Activated B cell treated with CpG ODN at 0.5 μM for 24 hours (primary cell): Measurements from ENCODE around the gene PARD6A. TPM values are rescaled to one million over a fixed set of nuclear protein-coding genes. Genes with fewer than 3 reads are reported as not detected.

Source experiments
- ATAC-seq: fragments of 200-7000 bp; cut with Tn5 transposase; one replicate; pipeline ENCODE4 v1.10.0; 2021; ENCODE audit warnings: low read depth, mild to moderate bottlenecking, moderate library complexity
- CTCF ChIA-PET: fragments of 350-600 bp; sonication (Branson Sonifier 250); formaldehyde crosslinking; loops from one replicate; lab custom pipeline; 2021; ENCODE audit warnings: antibody characterized with exemption; lab: Charles Lee
- POLR2A ChIA-PET: fragments of 350-600 bp; sonication (Branson Sonifier 250); formaldehyde crosslinking; loops from one replicate; lab custom pipeline; 2021; ENCODE audit warnings: antibody characterized with exemption; lab: Charles Lee
- DNase-seq: peaks from one replicate; pipeline ENCODE4 v3.0.0; 2022
- H3K27ac Mint-ChIP-seq: one replicate; pipeline ENCODE4 v1.8.0; 2020; ENCODE audit warnings: mixed read lengths
- H3K27me3 Mint-ChIP-seq: one replicate; pipeline ENCODE4 v1.8.0; 2021; ENCODE audit warnings: mixed read lengths
- H3K36me3 Mint-ChIP-seq: one replicate; pipeline ENCODE4 v1.8.0; 2021; ENCODE audit warnings: low read depth, mixed read lengths
- H3K4me1 Mint-ChIP-seq: one replicate; pipeline ENCODE4 v1.8.0; 2021; ENCODE audit warnings: mixed read lengths
- H3K4me3 Mint-ChIP-seq: one replicate; pipeline ENCODE4 v1.8.0; 2020; ENCODE audit warnings: mild to moderate bottlenecking, mixed read lengths
- H3K9me3 Mint-ChIP-seq: one replicate; pipeline ENCODE4 v1.8.0; 2020; ENCODE audit warnings: mixed read lengths
- intact Hi-C: fragments of 100-400 bp; cut with micrococcal nuclease; formaldehyde crosslinking; loops from one replicate; pipeline ENCODE4 v1.15.1; 2024
- total RNA-seq: library from RNA; stranded (reverse); gene quantifications from 2 replicates; pipeline ENCODE4 v1.2.3, GENCODE V29; 2022
- TF ChIP-seq, protein P1 (sequence below): fragments of 200-600 bp; IDR thresholded peaks from one replicate; pipeline ENCODE4 v1.8.0; 2022; ENCODE audit warnings: antibody characterized with exemption, mild to moderate bottlenecking

PARD6A gene
- total RNA-seq, 1 donor from 2014 or later: 5.9 TPM

DNA sequence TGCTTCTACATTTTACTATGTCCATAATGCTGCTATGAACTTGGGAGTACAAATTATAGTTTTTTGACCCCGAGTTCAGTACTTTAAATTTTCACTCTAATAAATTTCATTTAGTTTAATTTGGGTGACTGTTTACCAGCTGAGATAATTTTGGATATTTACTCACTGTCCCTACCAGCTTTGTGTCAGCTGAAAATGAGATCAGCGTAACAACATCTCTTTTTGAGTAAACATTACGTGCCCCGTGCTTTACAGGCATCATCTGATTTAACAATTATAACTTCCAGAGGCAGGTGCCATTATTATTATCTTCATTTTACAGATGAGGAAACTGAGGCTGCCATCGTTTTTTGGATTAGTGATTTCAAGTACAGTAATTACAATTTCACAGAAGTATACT is 43.4 kb downstream of the PARD6A start:
- H3K27me3 Mint-ChIP-seq: no peaks in the 10 kb centered on the region
- ATAC-seq: no peak
- ChIA-PET POLR2A (no interaction called here), CTCF (no interaction called here)
- H3K27ac Mint-ChIP-seq: no peak overlapping the region
- no peak overlapping the region for H3K4me3 Mint-ChIP-seq
- intact Hi-C loops: no loop called here
- H3K36me3 Mint-ChIP-seq: no peaks in the 10 kb centered on the region
- no peak for DNase-seq
- TF ChIP-seq, protein P1, sequence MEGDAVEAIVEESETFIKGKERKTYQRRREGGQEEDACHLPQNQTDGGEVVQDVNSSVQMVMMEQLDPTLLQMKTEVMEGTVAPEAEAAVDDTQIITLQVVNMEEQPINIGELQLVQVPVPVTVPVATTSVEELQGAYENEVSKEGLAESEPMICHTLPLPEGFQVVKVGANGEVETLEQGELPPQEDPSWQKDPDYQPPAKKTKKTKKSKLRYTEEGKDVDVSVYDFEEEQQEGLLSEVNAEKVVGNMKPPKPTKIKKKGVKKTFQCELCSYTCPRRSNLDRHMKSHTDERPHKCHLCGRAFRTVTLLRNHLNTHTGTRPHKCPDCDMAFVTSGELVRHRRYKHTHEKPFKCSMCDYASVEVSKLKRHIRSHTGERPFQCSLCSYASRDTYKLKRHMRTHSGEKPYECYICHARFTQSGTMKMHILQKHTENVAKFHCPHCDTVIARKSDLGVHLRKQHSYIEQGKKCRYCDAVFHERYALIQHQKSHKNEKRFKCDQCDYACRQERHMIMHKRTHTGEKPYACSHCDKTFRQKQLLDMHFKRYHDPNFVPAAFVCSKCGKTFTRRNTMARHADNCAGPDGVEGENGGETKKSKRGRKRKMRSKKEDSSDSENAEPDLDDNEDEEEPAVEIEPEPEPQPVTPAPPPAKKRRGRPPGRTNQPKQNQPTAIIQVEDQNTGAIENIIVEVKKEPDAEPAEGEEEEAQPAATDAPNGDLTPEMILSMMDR: no peak
- H3K9me3 Mint-ChIP-seq: no peaks in the 10 kb centered on the region
- H3K4me1 Mint-ChIP-seq: no peaks in the 10 kb centered on the region

DNA sequence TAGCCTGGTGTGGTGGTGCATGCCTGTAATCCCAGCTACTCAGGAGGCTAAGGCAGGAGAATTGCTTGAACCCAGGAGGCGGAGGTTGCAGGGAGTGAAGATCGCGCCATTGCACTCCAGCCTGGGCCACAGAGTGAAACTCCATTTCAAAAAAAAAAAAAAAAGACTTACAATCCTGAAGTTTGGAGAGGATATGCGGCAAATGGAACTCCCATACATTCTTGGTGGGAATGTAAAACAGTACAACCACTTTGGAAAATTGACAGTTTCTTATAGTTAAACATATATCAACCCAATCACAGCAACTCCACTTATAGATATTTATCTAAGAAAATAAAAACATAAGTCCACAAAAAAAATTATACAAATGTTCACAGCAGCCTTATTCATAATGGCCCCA is 46.5 kb downstream of the PARD6A start:
- TF ChIP-seq, protein P1: no peak
- ChIA-PET CTCF (no interaction called here), POLR2A (no interaction called here)
- ATAC-seq (no peak), DNase-seq (no peak)
- H3K9me3 Mint-ChIP-seq: no peaks in the 10 kb centered on the region
- H3K27me3 Mint-ChIP-seq: no peaks in the 10 kb centered on the region
- no peak overlapping the region for H3K4me3 Mint-ChIP-seq
- H3K4me1 Mint-ChIP-seq: no peaks in the 10 kb centered on the region
- intact Hi-C loops: no loop called here
- H3K27ac Mint-ChIP-seq: no peak overlapping the region
- peaks cover 5% of the 10 kb centered on the region for H3K36me3 Mint-ChIP-seq

DNA sequence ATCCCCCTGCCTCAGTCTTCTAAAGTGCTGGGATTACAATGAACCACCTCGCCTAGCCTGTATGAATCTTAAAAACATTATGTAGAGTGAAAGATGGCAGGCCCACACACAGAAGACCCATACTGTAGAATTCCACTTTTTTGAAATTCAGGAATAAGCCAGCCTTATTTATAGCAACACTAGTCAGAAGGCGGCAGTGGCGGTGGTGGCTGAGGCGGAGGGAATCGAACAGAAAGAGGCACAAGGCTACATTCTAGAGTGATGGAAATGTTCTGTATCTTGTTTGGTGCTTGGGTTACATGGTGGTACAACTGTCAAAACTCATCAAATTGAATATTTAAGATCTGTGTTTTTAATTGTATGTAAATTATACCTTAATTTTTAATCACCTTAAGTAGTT is 47.0 kb downstream of the PARD6A start:
- TF ChIP-seq, protein P1: no peak
- CTCF ChIA-PET: no interaction called here

DNA sequence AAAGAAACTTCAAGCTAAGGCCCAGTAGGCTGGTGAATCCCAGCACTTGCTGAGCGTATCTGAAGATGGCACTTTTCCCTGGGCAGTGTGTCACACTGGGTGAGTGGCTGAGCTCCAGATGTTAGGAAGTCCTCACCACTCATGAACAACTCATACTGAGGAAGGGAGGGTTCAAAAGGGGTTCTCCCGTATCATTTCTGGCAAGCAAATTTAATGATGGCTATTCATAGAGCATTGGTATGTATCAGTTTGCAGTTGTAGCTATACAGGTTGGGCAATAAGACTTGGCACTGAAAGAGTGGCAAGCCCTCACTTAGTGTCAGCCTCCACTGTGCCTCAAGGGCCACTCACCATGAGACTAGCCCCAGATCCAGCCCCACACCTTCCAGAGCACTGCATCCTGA is 47.6 kb downstream of the PARD6A start:
- DNase-seq (no peak), ATAC-seq (no peak)
- TF ChIP-seq, protein P1: no peak
- H3K4me1 Mint-ChIP-seq: no peaks in the 10 kb centered on the region
- no peaks in the 10 kb centered on the region for H3K9me3 Mint-ChIP-seq
- H3K27ac Mint-ChIP-seq: no peak overlapping the region
- ChIA-PET POLR2A (no interaction called here), CTCF (no interaction called here)
- no peak overlapping the region for H3K4me3 Mint-ChIP-seq
- H3K36me3 Mint-ChIP-seq: peaks cover 5% of the 10 kb centered on the region
- H3K27me3 Mint-ChIP-seq: no peaks in the 10 kb centered on the region
- intact Hi-C loops: no loop called here

More for the DNA sequence above, 47.0 kb downstream of the PARD6A start:
- Mint-ChIP-seq H3K9me3 (no peaks in the 10 kb centered on the region), H3K4me1 (no peaks in the 10 kb centered on the region), H3K4me3 (no peak overlapping the region), H3K27ac (no peak overlapping the region), H3K36me3 (peaks cover 5% of the 10 kb centered on the region), H3K27me3 (no peaks in the 10 kb centered on the region)
- intact Hi-C loops: no loop called here
- DNase-seq (no peak), ATAC-seq (no peak)
- POLR2A ChIA-PET: no interaction called here

DNA sequence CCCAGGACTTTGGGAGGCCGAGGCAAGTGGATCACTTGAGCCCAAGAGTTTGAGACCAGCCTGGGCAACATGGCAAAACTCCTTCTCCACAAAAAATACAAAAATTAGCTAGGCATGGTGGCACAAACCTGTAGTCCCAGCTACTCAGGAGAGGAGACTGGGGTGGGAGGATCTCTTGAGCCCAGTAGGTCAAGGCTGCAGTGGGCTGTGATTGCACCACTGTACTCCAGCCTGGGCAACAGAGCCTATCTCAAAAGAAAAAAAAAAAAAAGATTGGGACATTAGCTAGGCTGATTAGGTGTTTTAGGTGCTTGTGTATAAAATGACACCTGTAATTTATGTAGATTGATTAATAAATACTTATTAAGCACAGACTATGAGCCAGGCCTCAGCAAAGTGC is 48.3 kb downstream of the PARD6A start:
- Mint-ChIP-seq H3K4me1 (peaks cover 3% of the 10 kb centered on the region), H3K27ac (no peak overlapping the region), H3K27me3 (no peaks in the 10 kb centered on the region), H3K9me3 (no peaks in the 10 kb centered on the region), H3K4me3 (no peak overlapping the region), H3K36me3 (peaks cover 5% of the 10 kb centered on the region)
- intact Hi-C loops: no loop called here
- no peak for ATAC-seq
- ChIA-PET POLR2A (no interaction called here), CTCF (no interaction called here)
- DNase-seq: no peak
- TF ChIP-seq, protein P1: no peak
